Right cardiac atrium (tissue), 5 donors: ENCODE data around the gene DNMT3L. TPM values are rescaled to one million over a fixed set of nuclear protein-coding genes. Genes with fewer than 3 reads are reported as not detected.
"Not testable (repeated sequence)": the region's sequence is repeated elsewhere in the genome, so short reads cannot be mapped to it uniquely, and the experiment has no call there.

Experiments
- ATAC-seq, 2 donors: fragments of 200-7000 bp; cut with Tn5 transposase; one replicate each; pipeline versions ENCODE4 v1.8.0 to v1.9.1; 2020; ENCODE audit warnings: moderate library complexity in 2 of 2, mild to moderate bottlenecking in 1 of 2
- DNase-seq, 3 donors: peaks; one replicate each; pipeline ENCODE4 v3.0.0-alpha.2; 2020
- H3K27ac ChIP-seq: one replicate; pipeline ENCODE4 v1.5.1; 2013; ENCODE audit warnings: mild to moderate bottlenecking, low read length, control low read depth, moderate library complexity
- H3K27me3 ChIP-seq: one replicate; pipeline ENCODE4 v1.6.1; 2013; ENCODE audit not compliant: control insufficient read depth, insufficient read depth
- H3K4me1 ChIP-seq: one replicate; pipeline ENCODE4 v1.6.1; 2013; ENCODE audit warnings: low read length; ENCODE audit not compliant: control insufficient read depth, insufficient read depth
- H3K4me3 ChIP-seq: one replicate; pipeline ENCODE4 v1.5.1; 2013; ENCODE audit warnings: low read length, control low read depth
- H3K9me3 ChIP-seq: one replicate; pipeline ENCODE4 v1.6.1; 2013; ENCODE audit warnings: low read length; ENCODE audit not compliant: control insufficient read depth
- WGBS: extraction: QIAGEN DNeasy Blood & Tissue Kit; methylation state at CpG from one replicate; pipeline ENCODE4 v1.1.7; 2013; 5-methylcytosine and 5-hydroxymethylcytosine counted together
- intact Hi-C, 4 donors: fragments of 100-400 bp; cut with DNase I; formaldehyde crosslinking; loops; one replicate each; pipeline versions ENCODE4 v1.11.0 to v1.14.0; 2022 to 2023
- polyA plus RNA-seq: library from polyadenylated mRNA; stranded (reverse); fragments of 200-250 nt; gene quantifications from one replicate; pipeline ENCODE4 v1.2.3, GENCODE V29; 2013
- total RNA-seq, 4 donors: library from RNA; stranded (reverse); fragmentation: NEBNext Ultra II Directional; extraction: Animal tissue kit (Norgen Biotek cat#: 25700); gene quantifications; one replicate each; pipeline ENCODE4 v1.2.1, GENCODE V29; 2021
- donor health status: healthy with polysubstance abuse.
- donor health status: DM: no; HTN: yes; CAD: no.
- donor health status: DM: no; HTN: no; CAD: no.
- donor health status: DM: no; HTN: yes; CAD: no; lungs with severe emphysema.
- donor health status: DM: yes; HTN: yes; CAD: no.

Gene DNMT3L
- total and polyA plus RNA-seq, 5 donors: not detected

DNA sequence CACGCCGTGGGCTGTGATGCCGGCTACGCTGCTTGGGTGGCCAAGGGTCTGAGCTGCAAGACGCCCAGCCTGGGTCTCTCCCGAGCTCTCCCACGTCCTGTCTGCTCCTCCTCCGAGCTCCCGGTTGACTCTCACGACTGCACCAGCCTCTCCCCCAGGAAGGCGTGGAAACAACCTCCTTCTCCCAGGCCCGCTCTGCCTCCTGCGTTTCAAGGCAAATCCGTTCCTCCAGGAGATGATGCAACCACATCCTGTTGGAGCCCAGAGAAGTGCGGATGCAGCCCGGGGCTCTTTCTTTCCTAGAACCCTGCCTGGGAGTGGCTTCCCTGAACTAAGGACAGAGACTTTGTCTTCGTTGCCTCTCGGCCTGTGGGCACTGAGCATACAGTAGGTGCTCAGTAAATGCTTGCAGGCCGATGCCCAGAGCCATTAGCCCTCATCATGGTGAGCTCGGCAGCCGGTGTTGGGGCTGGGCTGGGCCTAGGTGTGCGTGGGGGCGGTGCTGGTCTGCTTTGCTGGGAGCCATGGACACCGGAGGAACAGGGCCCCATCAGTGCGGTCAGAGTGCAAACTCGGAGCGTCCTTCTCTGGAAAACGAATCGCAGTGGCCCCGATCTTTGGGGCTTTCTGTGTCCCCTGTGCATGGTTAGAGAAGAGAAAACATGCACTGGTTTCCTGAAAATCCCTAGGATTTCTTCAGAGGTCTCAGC lies 59.0 kb downstream of the DNMT3L start:
- H3K4me3 ChIP-seq, H3K4me1 ChIP-seq, intact Hi-C loops, H3K27me3 ChIP-seq, H3K27ac ChIP-seq, H3K9me3 ChIP-seq, DNase-seq: not testable (repeated sequence)
- ATAC-seq: peak; percentile 78 to 79
- no CpG with 5 or more reads among the region's 30 CpGs for WGBS

DNA sequence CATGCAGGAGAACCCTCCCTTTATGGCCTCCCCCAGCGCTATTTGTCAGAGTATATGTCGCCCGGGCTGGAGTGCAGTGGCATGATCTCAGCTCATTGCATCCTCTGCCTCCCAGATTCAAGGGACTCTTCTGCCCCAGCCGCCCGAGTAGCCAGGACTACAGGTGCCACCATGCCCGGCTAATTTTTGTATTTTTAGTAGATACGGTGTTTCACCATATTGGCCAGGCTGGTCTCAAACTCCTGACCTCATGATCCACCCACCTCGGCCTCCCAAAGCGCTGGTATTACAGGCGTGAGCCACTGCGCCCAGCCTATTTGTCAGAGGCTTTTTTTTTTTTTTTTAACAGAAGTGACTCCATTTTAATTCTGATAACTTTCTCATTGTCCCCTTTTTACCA lies 61.7 kb downstream of the DNMT3L start:
- H3K27me3 ChIP-seq, ATAC-seq, H3K4me1 ChIP-seq, H3K4me3 ChIP-seq, intact Hi-C loops, H3K27ac ChIP-seq, H3K9me3 ChIP-seq: not testable (repeated sequence)
- peak in 1 of 3 donors; percentile 15 for DNase-seq
- WGBS: 90% methylated on average over 11 of the region's 11 CpGs

DNA sequence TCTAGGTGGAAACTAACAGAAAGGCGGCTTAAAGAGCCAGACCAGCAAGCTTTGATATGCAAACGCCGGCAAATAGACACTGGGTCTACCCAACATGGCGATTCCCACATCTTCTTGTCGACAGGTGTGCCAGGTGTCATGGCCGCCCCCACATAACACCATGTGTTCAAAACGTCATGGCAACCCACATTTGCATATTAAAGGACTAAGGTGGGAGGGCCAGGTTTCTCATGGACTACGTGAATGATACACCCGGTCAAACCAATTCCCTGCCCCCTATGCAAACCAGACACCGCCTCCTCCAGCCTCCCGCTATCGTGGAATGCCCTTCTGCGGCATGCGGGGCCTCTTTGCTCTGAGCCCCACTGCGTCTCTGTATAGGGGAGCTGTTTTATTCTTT lies 62.2 kb downstream of the DNMT3L start:
- Histone ChIP-seq H3K9me3 (no peaks in the 10 kb centered on the region), H3K27ac (no peak overlapping the region), H3K4me3 (no peak overlapping the region), H3K27me3 (no peaks in the 10 kb centered on the region), H3K4me1 (no peaks in the 10 kb centered on the region)
- DNase-seq: no peak
- intact Hi-C loops: no loop called here
- no peak for ATAC-seq
- WGBS: 79% methylated on average over 15 of the region's 15 CpGs

DNA sequence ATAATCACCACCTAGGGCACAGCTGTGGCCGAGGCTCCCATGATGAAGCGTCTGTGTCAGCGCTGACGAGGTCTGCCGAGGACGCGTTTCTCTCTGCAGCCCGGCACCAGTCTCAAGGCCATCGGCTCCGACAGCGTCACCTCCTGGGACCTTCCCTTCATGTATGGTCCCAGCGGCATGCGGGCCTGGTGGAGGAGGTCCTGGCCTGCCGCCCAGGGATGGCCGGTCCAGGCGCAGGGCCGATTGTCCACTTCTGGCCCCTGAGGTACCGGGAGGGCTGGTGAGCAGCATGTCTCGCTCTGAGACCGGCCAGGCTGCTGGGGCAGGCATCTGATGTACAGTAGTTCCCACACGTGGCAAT lies 64.6 kb downstream of the DNMT3L start:
- H3K4me3 ChIP-seq, H3K4me1 ChIP-seq, H3K27me3 ChIP-seq, H3K9me3 ChIP-seq, intact Hi-C loops: not testable (repeated sequence)
- WGBS: 50% methylated on average over 18 of the region's 21 CpGs
- peak overlapping the region; percentile 2 for H3K27ac ChIP-seq
- peak in 2 of 3 donors; percentile 37 to 69 for DNase-seq
- peak; percentile 76 to 77 for ATAC-seq

Other genes starting within 250 kb of the DNMT3L start
- 10 to 100 TPM; 18.0 to 23.3 (median 19.1) TPM for gene TRAPPC10, start 249.6 kb downstream of the DNMT3L start, total RNA-seq
- gene TRAPPC10, start 249.6 kb downstream of the DNMT3L start, polyA plus RNA-seq: 7.6 TPM
- 1 to 10 TPM in 3 of 4 donors, under 1 TPM in 1; 0.94 to 8.9 (median 2.3) TPM for gene PWP2, start 154.5 kb downstream of the DNMT3L start, total RNA-seq
- gene PWP2, start 154.5 kb downstream of the DNMT3L start, polyA plus RNA-seq: 1.6 TPM
- gene GATD3, start 128.2 kb downstream of the DNMT3L start, total RNA-seq: 10 to 100 TPM in 3 of 4 donors, 1 to 10 TPM in 1; 7.0 to 83.1 (median 14.1) TPM
- gene GATD3, start 128.2 kb downstream of the DNMT3L start, polyA plus RNA-seq: 12.1 TPM
- 1 to 10 TPM in 2 of 4 donors, under 1 TPM in 2; 0.60 to 4.6 (median 1.7) TPM for gene ICOSLG, start 21.0 kb downstream of the DNMT3L start, total RNA-seq
- gene ICOSLG, start 21.0 kb downstream of the DNMT3L start, polyA plus RNA-seq: 0.57 TPM
- under 1 TPM in 3 of 4 donors, not detected in 1; 0.11 to 0.14 (median 0.14) TPM for gene AIRE, start 24.0 kb upstream of the DNMT3L start, total RNA-seq
- gene AIRE, start 24.0 kb upstream of the DNMT3L start, polyA plus RNA-seq: 0.05 TPM
- gene PFKL, start 38.2 kb upstream of the DNMT3L start, total RNA-seq: 10 to 100 TPM; 43.2 to 54.9 (median 49.6) TPM
- gene PFKL, start 38.2 kb upstream of the DNMT3L start, polyA plus RNA-seq: 42.8 TPM
- gene CFAP410, start 77.5 kb upstream of the DNMT3L start, total RNA-seq: 10 to 100 TPM; 13.2 to 19.8 (median 17.6) TPM
- gene CFAP410, start 77.5 kb upstream of the DNMT3L start, polyA plus RNA-seq: 16.8 TPM
- 1 to 10 TPM; 1.0 to 1.7 (median 1.4) TPM for gene TRPM2, start 91.7 kb upstream of the DNMT3L start, total RNA-seq
- gene TRPM2, start 91.7 kb upstream of the DNMT3L start, polyA plus RNA-seq: 0.61 TPM
- gene LRRC3, start 193.6 kb upstream of the DNMT3L start, total RNA-seq: 1 to 10 TPM in 3 of 4 donors, under 1 TPM in 1; 0.89 to 1.1 (median 1.0) TPM
- gene LRRC3, start 193.6 kb upstream of the DNMT3L start, polyA plus RNA-seq: 0.93 TPM